GM12873 (cell line): Measurements from ENCODE around the gene LRRC18.

ENCODE experiments used
- TF ChIP-seq, protein P1 (sequence below): IDR thresholded peaks from 2 replicates; pipeline ENCODE4 v1.5.1; 2012; ENCODE audit warnings: low read depth, mild to moderate bottlenecking, moderate library complexity, low read length, control low read depth; ENCODE audit not compliant: insufficient read depth; ENCODE audit errors: missing control alignments

Gene LRRC18

DNA sequence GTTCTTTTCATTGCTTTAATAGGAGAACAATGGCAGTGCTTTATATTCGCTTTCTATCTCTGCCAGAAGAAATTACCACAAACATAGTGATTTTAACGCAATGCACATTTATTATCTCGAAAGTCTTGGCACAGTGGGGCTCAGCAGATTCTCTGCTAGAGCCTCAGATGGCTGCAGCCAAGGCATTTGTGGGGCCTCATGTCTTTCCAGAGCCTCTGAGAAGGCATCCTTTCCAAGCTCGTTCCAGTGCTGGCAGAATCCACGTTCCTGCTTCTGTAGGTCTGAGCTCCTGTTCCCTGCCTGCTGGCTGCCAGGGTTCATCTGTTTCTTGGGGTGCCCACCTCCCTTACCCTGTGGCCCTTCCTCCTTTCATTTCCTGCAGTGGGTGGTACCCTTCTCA lies 60.2 kb downstream of the LRRC18 start:
- TF ChIP-seq, protein P1, sequence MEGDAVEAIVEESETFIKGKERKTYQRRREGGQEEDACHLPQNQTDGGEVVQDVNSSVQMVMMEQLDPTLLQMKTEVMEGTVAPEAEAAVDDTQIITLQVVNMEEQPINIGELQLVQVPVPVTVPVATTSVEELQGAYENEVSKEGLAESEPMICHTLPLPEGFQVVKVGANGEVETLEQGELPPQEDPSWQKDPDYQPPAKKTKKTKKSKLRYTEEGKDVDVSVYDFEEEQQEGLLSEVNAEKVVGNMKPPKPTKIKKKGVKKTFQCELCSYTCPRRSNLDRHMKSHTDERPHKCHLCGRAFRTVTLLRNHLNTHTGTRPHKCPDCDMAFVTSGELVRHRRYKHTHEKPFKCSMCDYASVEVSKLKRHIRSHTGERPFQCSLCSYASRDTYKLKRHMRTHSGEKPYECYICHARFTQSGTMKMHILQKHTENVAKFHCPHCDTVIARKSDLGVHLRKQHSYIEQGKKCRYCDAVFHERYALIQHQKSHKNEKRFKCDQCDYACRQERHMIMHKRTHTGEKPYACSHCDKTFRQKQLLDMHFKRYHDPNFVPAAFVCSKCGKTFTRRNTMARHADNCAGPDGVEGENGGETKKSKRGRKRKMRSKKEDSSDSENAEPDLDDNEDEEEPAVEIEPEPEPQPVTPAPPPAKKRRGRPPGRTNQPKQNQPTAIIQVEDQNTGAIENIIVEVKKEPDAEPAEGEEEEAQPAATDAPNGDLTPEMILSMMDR, result no peak

DNA sequence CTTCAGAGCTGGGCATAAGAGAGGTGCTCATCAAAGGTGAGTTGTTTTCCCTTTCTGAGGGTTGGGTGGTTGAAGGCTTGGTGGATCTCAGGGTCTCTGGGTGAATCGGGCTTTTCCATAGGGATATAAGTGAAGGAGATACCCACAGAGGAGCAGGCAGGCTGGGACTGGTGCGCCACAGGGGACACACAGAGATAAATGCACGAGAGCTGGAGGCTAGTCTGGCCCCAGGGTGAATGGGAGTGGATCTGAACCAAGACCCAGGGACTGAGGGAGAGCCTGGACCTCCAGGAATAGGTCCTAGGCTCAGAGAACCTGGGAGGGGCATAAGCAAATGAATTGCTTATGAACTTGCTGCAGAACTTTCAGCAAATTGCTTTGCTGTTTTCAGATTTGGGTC lies 61.5 kb downstream of the LRRC18 start:
- TF ChIP-seq, protein P1, result no peak

DNA sequence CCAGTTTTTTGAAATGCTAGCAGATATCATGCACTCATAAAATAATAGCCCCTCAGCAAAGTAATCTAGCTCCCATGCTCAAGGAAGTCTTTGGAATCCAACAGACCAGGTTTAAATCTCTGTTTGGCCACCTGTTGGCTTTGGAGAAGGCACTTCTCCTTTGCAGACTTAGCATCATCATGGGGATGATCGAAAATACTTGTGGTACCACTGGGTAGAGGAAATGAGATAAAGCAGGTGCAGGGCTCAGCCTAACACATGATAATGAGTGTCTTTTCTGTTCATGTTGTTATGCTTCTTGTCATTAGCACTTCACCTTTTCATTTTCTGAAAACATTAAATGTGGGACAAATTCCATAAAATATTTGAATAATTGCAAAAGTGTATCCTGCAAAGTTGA lies 67.4 kb downstream of the LRRC18 start:
- TF ChIP-seq, protein P1, result no peak
